Measurements from ENCODE around the gene CRIP3. TPM values are rescaled to one million over a fixed set of nuclear protein-coding genes. Genes with fewer than 3 reads are reported as not detected.

CRIP3 gene
- total and polyA plus RNA-seq, 2 of the 13 experiments (the other 11 are each of a cell fraction or from before 2014, with no cell fraction given), result 6.3 to 9.3 TPM

DNA sequence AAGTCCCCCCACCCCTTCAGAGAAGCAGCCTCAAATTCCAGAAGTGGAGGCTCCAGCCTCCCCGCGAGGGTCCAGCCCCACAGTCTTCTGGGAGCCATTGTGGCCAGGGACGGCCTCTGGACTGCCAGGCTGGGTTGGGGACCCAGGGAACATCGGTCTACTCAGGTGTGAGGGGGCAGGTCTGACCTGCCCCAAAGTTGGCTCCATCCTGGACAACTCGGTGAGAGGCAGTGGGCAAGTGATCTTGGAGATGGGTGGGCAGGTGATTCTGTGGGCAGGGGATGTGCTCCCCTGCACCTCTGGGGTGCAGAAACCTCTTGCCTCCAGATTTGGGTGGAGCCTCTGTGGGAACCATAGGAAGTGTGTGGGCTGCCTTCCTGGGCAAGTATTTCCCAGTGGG, 22.8 kb downstream of the CRIP3 start:
- no peak overlapping the region for H3K9ac ChIP-seq (ENCODE audit: insufficient read depth, low read depth, low read length)
- H3K79me2 ChIP-seq (ENCODE audit: insufficient read depth, low read length), result no peaks in the 10 kb centered on the region
- peaks cover 74% of the 10 kb centered on the region for H3K4me1 ChIP-seq (ENCODE audit: insufficient read depth, low read length)
- H4K20me1 ChIP-seq (ENCODE audit: insufficient read depth, low read length), result no peaks in the 10 kb centered on the region
- CTCF ChIA-PET (ENCODE audit: low intra/inter-chr PET ratio, low total read pairs), result interaction anchor here (2.8 kb wide), 1 partner anchor 22 kb away, joined by 23 read pairs; no protein-coding TSS in a partner anchor
- TF ChIP-seq, protein P1, sequence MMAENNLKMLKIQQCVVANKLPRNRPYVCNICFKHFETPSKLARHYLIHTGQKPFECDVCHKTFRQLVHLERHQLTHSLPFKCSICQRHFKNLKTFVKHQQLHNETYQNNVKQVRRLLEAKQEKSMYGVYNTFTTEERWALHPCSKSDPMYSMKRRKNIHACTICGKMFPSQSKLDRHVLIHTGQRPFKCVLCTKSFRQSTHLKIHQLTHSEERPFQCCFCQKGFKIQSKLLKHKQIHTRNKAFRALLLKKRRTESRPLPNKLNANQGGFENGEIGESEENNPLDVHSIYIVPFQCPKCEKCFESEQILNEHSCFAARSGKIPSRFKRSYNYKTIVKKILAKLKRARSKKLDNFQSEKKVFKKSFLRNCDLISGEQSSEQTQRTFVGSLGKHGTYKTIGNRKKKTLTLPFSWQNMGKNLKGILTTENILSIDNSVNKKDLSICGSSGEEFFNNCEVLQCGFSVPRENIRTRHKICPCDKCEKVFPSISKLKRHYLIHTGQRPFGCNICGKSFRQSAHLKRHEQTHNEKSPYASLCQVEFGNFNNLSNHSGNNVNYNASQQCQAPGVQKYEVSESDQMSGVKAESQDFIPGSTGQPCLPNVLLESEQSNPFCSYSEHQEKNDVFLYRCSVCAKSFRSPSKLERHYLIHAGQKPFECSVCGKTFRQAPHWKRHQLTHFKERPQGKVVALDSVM (CRISPR knock-in tag; IDR thresholded peaks at IDR 0.05), result peak; percentile 28; the same call in 1 of the 2 replicates
- no peak for TF ChIP-seq AGO2 (optimal IDR thresholded peaks at IDR 0.05; ENCODE audit: low read depth, low read length)
- no peak overlapping the region for H3K27ac ChIP-seq (ENCODE audit: extremely low read length, insufficient read depth, low read length)
- no peak overlapping the region for H3K4me2 ChIP-seq (ENCODE audit: low read depth, low read length)
- H2AFZ ChIP-seq (ENCODE audit: low read length), result no peak overlapping the region
- intact Hi-C loops (cut with micrococcal nuclease; ENCODE audit: unreplicated experiment), result no loop called here
- H3K36me3 ChIP-seq (replicated peaks in 1 of 2; ENCODE audit: control insufficient read depth in 1 of 2, insufficient read depth in 2 of 2, low read length in 2 of 2), result no peaks in the 10 kb centered on the region
- no peak for FAIRE-seq
- no peaks in the 10 kb centered on the region for H3K9me3 ChIP-seq (ENCODE audit: low read length)
- in situ Hi-C loops (cut with HindIII; ENCODE audit: extremely low pct_ligation_motif_present, low pct_unique_long_range_greater_than_20kb), result no loop called here
- DNase-seq (ENCODE audit: low spot score), result no peak
- H3K4me3 ChIP-seq (replicated peaks in 1 of 3; ENCODE audit: insufficient read depth in 1 of 3, low read depth in 2 of 3, low read length in 3 of 3), result no peak overlapping the region
- WGBS (ENCODE audit: low lambda C conversion rate), result 100% methylated on average over 5 of the region's 5 CpGs
- POLR2A ChIA-PET, result interaction anchor here (8.3 kb wide), 1 partner anchor 15 kb away, joined by 314 read pairs; no protein-coding TSS in a partner anchor
- ATAC-seq, result no peak
- BruUV-seq (replicated peaks), result no TSS peak
- H3K27me3 ChIP-seq (ENCODE audit: control insufficient read depth in 1 of 2, insufficient read depth in 2 of 2, low read length in 2 of 2), result no peaks in the 10 kb centered on the region

DNA sequence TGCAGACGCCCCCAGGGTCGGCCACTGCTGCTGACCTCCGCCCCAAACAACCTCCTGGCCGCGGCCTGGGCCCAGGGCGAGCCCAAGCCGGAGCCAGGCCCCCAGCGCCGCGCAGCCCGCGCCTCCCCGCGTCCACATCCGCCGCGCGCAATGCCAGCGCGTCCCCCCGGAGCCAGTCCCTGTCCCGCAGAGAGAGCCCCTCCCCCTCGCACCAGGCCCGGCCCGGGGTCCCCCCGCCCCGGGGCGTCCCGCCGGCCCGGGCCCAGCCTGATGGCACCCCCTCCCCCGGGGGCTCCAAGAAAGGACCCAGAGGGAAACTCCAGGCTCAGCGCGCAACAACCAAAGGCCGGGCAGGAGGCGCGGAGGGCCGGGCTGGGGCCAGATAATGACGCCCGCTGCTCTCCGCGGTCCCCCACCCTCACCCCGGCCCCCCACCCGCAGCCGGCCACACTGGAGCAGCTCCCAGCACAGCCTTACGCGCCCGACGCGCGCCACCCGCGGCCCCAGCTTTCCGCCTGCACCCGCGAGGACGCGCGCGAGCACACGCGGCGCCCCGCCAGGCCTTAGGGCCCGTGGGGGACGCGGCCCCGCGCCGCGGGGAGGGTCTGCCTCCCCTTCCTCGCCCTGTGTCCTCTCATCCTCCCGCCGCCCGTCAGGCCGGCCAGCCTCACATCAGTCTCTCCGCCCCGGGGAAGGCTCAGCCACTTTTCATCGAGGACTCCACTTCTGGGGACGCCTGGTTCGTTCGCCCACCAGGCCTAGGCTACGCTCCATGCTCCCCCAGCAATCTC, 23.4 kb downstream of the CRIP3 start:
- in situ Hi-C loops (cut with HindIII; ENCODE audit: extremely low pct_ligation_motif_present, low pct_unique_long_range_greater_than_20kb) (no loop called here), intact Hi-C loops (cut with micrococcal nuclease; ENCODE audit: unreplicated experiment) (no loop called here)
- TF ChIP-seq NR2F6 (IDR thresholded peaks at IDR 0.05) (no peak), NR2F6 (CRISPR knock-in tag; IDR thresholded peaks at IDR 0.05) (no peak), RFXANK (CRISPR knock-in tag; IDR thresholded peaks at IDR 0.05) (no peak), DNMT1 (CRISPR knock-in tag; IDR thresholded peaks at IDR 0.05) (no peak), EEA1 (CRISPR knock-in tag; IDR thresholded peaks at IDR 0.05; ENCODE audit: borderline replicate concordance) (no peak), AHR (CRISPR knock-in tag; IDR thresholded peaks at IDR 0.05) (no peak), NFE2L1 (CRISPR knock-in tag; IDR thresholded peaks at IDR 0.05; ENCODE audit: borderline replicate concordance) (no peak), ZNF788 (CRISPR knock-in tag; IDR thresholded peaks at IDR 0.05; ENCODE audit: borderline replicate concordance) (no peak), NBN (conservative IDR thresholded peaks at IDR 0.05) (no peak), JARID2 (CRISPR knock-in tag; IDR thresholded peaks at IDR 0.05; ENCODE audit: insufficient replicate concordance) (no peak), ZNF839 (CRISPR knock-in tag; IDR thresholded peaks at IDR 0.05; ENCODE audit: borderline replicate concordance) (no peak)
- BruUV-seq (replicated peaks), result no TSS peak
- Histone ChIP-seq H3K27ac (ENCODE audit: extremely low read length, insufficient read depth, low read length) (no peak overlapping the region), H3K4me1 (ENCODE audit: insufficient read depth, low read length) (peaks cover 74% of the 10 kb centered on the region), H2AFZ (ENCODE audit: low read length) (no peak overlapping the region), H3K36me3 (replicated peaks in 1 of 2; ENCODE audit: control insufficient read depth in 1 of 2, insufficient read depth in 2 of 2, low read length in 2 of 2) (no peaks in the 10 kb centered on the region), H3K27me3 (ENCODE audit: control insufficient read depth in 1 of 2, insufficient read depth in 2 of 2, low read length in 2 of 2) (no peaks in the 10 kb centered on the region), H3K9me3 (ENCODE audit: low read length) (no peaks in the 10 kb centered on the region), H3K79me2 (ENCODE audit: insufficient read depth, low read length) (no peaks in the 10 kb centered on the region), H3K9ac (ENCODE audit: insufficient read depth, low read depth, low read length) (no peak overlapping the region), H4K20me1 (ENCODE audit: insufficient read depth, low read length) (no peaks in the 10 kb centered on the region), H3K4me3 (replicated peaks in 1 of 3; ENCODE audit: insufficient read depth in 1 of 3, low read depth in 2 of 3, low read length in 3 of 3) (no peak overlapping the region), H3K4me2 (ENCODE audit: low read depth, low read length) (no peak overlapping the region)
- WGBS (ENCODE audit: low lambda C conversion rate), result 97% methylated on average over 74 of the region's 83 CpGs
- FAIRE-seq (no peak), DNase-seq (ENCODE audit: low spot score) (no peak), ATAC-seq (no peak)
- ChIA-PET POLR2A (no interaction called here), CTCF (ENCODE audit: low intra/inter-chr PET ratio, low total read pairs) (no interaction called here)
